Pancreas (tissue), 10 donors: ENCODE data around the gene NSUN2. TPM values are rescaled to one million over a fixed set of nuclear protein-coding genes. Genes with fewer than 3 reads are reported as not detected.

ENCODE experiments used
- ATAC-seq, 4 donors: fragments of 200-7000 bp; cut with Tn5 transposase; one replicate each; pipeline versions ENCODE4 v1.8.0 to v1.9.1; 2020; ENCODE audit warnings: mild to moderate bottlenecking in 4 of 4, moderate library complexity in 4 of 4
- DNase-seq, 6 donors: peaks; one replicate each; pipeline ENCODE4 v3.0.0-alpha.2; 2020
- FAIRE-seq: peaks from 2 replicates; lab custom pipeline; 2012; peaks lifted over from hg19 to GRCh38; lab: Jason Lieb, UNC
- H3K27ac ChIP-seq, 4 donors: fragments of 200-600 bp; sonication (generic); 1 replicate in 3 of 4; 2 replicates in 1 of 4; pipeline versions ENCODE4 v1.5.0 to v1.8.0; 2020
- H3K27me3 ChIP-seq, 4 donors: fragments of 200-600 bp; one replicate each; pipeline ENCODE4 v1.8.0; 2021
- H3K36me3 ChIP-seq, 3 donors: fragments of 200-600 bp; sonication (generic) in 1 of 3; one replicate each; pipeline versions ENCODE4 v1.5.0 to v1.8.0; 2020 to 2021
- H3K4me1 ChIP-seq, 3 donors: fragments of 200-600 bp; one replicate each; pipeline ENCODE4 v1.8.0; 2021
- H3K4me3 ChIP-seq, 4 donors: fragments of 200-600 bp; sonication (generic) in 2 of 4; one replicate each; pipeline versions ENCODE4 v1.5.0 to v1.8.0; 2020 to 2021
- H3K9me3 ChIP-seq, 4 donors: fragments of 200-600 bp; one replicate each; pipeline ENCODE4 v1.8.0; 2021
- WGBS, 2 donors: extraction: QIAGEN DNeasy Blood & Tissue Kit; methylation state at CpG; one replicate each; pipeline ENCODE4 v1.1.7; 2013; 5-methylcytosine and 5-hydroxymethylcytosine counted together
- intact Hi-C, 3 donors: fragments of 100-400 bp; cut with DNase I; formaldehyde crosslinking; loops; one replicate each; pipeline versions ENCODE4 v1.11.1 to v1.14.2; 2022
- polyA plus RNA-seq, 2 donors: library from polyadenylated mRNA; stranded (reverse); fragments of 200-250 nt; gene quantifications; one replicate each; pipeline ENCODE4 v1.2.3, GENCODE V29; 2013
- total RNA-seq, 6 donors: library from RNA; stranded (reverse); fragmentation: NEBNext Ultra II Directional in 4 of 6; extraction: Animal tissue kit (Norgen Biotek cat#: 25700) in 4 of 6; gene quantifications; one replicate each; pipeline versions ENCODE4 v1.2.1 to v1.2.4, GENCODE V29; 2021 to 2023
- TF ChIP-seq, protein P1 (sequence below), 4 donors: fragments of 200-600 bp; sonication (generic) in 3 of 4; IDR thresholded peaks; one replicate each; pipeline versions ENCODE4 v1.5.0 to v1.8.0; 2021; ENCODE audit warnings: antibody characterized with exemption in 4 of 4
- donor health status: healthy with polysubstance abuse.
- donor health status: DM: no; HTN: no; CAD: no; lungs with moderate emphysema.
- donor health status: DM: no; HTN: no; CAD: no.
- donor health status: control.
- donor health status: control.
- donor health status: Bipolar disorder and iron deficiency.
- donor health status: DM: yes; HTN: yes; CAD: no.
- donor health status: DM: no; HTN: no; CAD: no.
- donor health status: DM: no; HTN: no; CAD: no.
- donor health status: DM: yes; HTN: yes; CAD: no.

Gene NSUN2
- total and polyA plus RNA-seq, 8 donors, result 15.6 to 56.4 (median 20.0) TPM

DNA sequence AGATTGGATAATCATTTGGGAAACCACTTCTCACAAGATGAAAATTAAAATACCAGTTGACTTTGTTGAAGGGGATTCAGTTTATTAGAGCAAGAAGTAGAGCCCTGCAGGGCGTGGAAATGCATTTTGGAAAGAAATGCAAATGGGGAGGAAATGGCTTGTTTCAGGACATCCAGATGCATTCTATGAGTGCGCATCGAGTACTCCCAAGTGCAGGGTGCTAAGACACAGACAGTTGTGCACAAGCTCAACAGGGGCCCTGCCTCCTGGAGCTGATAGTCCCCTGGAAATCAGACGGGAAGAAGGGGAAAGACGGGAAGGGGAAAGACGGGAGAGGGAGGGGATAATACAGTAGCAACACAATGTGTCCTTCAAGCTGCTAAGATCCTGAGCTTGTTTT, 64.0 kb downstream of the NSUN2 start:
- H3K4me3 ChIP-seq, result no peak overlapping the region
- H3K27me3 ChIP-seq, result no peaks in the 10 kb centered on the region
- ATAC-seq (no peak), FAIRE-seq (no peak), DNase-seq (peak in 1 of 6 donors; percentile 0)
- TF ChIP-seq, protein P1, sequence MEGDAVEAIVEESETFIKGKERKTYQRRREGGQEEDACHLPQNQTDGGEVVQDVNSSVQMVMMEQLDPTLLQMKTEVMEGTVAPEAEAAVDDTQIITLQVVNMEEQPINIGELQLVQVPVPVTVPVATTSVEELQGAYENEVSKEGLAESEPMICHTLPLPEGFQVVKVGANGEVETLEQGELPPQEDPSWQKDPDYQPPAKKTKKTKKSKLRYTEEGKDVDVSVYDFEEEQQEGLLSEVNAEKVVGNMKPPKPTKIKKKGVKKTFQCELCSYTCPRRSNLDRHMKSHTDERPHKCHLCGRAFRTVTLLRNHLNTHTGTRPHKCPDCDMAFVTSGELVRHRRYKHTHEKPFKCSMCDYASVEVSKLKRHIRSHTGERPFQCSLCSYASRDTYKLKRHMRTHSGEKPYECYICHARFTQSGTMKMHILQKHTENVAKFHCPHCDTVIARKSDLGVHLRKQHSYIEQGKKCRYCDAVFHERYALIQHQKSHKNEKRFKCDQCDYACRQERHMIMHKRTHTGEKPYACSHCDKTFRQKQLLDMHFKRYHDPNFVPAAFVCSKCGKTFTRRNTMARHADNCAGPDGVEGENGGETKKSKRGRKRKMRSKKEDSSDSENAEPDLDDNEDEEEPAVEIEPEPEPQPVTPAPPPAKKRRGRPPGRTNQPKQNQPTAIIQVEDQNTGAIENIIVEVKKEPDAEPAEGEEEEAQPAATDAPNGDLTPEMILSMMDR (IDR thresholded peaks at IDR 0.05), result no peak
- intact Hi-C loops, result no loop called here
- H3K4me1 ChIP-seq, result no peaks in the 10 kb centered on the region
- no peaks in the 10 kb centered on the region for H3K36me3 ChIP-seq
- H3K27ac ChIP-seq, result no peak overlapping the region
- H3K9me3 ChIP-seq, result no peaks in the 10 kb centered on the region
- WGBS, 2 donors, result 56 to 67% methylated on average over 6 of the region's 6 CpGs

DNA sequence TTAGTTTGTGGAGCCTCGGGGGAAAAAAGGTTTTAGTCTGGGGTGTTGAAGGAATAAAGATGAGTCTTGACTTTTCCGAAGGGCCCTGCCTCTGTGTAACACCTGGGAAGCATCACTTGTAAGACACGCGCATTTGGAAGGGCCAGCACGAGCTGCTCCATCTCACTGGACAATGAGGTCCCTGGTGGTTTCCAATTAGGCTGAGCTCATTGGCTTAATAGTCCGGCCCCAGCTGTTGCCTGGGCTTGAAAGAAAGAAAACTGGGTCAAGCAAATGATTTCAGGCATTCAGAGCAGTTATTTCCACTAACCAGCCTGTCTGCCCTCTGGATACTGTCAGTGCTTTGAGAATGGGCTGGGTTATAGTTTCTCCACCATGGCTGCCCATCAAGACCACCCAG, 64.5 kb downstream of the NSUN2 start:
- intact Hi-C loops, result no loop called here
- no peak overlapping the region for H3K4me3 ChIP-seq
- 66 to 69% methylated on average over 6 of the region's 6 CpGs for WGBS, 2 donors
- no peaks in the 10 kb centered on the region for H3K27me3 ChIP-seq
- TF ChIP-seq, protein P1 (IDR thresholded peaks at IDR 0.05), result no peak
- DNase-seq (peak in 1 of 6 donors; percentile 4), ATAC-seq (peak in 1 of 4 donors; percentile 21), FAIRE-seq (no peak)
- H3K36me3 ChIP-seq, result no peaks in the 10 kb centered on the region
- H3K4me1 ChIP-seq, result no peaks in the 10 kb centered on the region
- no peaks in the 10 kb centered on the region for H3K9me3 ChIP-seq
- H3K27ac ChIP-seq, result no peak overlapping the region

DNA sequence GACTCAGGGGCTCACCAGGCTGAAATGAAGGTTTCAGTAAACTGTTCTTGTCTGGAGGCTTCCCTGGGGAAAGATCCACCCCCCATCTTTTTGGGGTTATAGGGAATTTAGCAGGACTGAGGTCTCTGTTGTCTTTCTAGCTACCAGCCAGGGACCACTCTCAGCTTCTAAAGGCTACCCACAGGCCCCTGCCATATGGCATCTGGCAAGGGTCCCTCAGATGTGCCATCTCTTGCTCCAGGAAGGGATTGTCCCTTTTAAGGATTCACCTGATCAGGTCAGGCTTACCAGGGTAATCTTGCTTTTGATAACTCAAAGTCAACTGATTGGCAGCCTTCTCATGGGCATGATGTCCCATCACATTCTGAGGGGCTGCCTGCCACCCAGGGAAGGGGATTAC, 65.0 kb downstream of the NSUN2 start:
- DNase-seq, result no peak
- Histone ChIP-seq H3K36me3 (no peaks in the 10 kb centered on the region), H3K4me1 (no peaks in the 10 kb centered on the region), H3K4me3 (no peak overlapping the region), H3K9me3 (no peaks in the 10 kb centered on the region), H3K27me3 (no peaks in the 10 kb centered on the region), H3K27ac (no peak overlapping the region)
- no peak for ATAC-seq
- intact Hi-C loops, result no loop called here
- TF ChIP-seq, protein P1 (IDR thresholded peaks at IDR 0.05), result no peak
- no peak for FAIRE-seq

DNA sequence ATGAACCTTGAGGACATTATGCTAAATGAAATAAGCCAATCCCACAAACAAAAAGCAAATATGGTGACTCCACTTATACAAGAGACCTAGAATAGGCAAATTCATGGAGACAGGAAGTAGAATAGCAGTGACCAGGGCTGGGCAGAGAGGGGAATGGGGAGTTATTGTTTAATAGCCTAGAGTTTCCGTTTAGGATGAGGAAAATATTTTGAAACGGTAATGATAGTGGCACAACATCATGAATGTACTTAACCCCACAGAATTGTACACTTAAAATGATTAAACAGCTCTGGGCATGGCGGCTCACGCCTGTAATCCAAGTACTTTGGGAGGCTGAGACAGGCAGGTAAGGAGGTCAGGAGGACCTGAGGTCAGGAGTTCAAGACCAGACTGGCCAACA, 65.8 kb downstream of the NSUN2 start:
- ATAC-seq (no peak), FAIRE-seq (no peak)

DNA sequence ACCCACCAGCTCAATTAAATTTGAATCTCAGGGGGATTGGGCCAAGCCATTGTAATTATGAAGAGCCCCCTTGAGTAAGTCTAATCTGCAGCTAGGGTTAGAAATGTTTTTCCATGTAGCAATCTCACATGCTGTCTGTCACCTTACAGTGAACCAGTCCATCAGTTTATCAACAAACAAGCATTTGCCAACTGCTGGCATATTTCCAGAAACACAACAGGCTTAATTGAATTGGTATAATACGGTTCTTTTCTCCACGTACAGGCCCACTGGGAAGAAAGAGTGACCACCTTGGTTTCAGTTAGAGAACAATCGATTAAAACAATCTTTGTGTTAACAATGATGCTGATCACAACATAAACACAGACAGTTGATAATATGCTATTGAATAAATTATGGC, 67.4 kb downstream of the NSUN2 start:
- H3K4me3 ChIP-seq, result no peak overlapping the region
- H3K27ac ChIP-seq, result no peak overlapping the region
- no peaks in the 10 kb centered on the region for H3K27me3 ChIP-seq
- 72 to 73% methylated on average over 3 of the region's 3 CpGs for WGBS, 2 donors
- H3K36me3 ChIP-seq, result no peaks in the 10 kb centered on the region
- no peaks in the 10 kb centered on the region for H3K4me1 ChIP-seq
- ATAC-seq, result no peak
- DNase-seq, result peak in 1 of 6 donors; percentile 2
- TF ChIP-seq, protein P1 (IDR thresholded peaks at IDR 0.05), result no peak
- FAIRE-seq, result no peak
- no peaks in the 10 kb centered on the region for H3K9me3 ChIP-seq
- intact Hi-C loops, result no loop called here

More for the DNA sequence above, 65.8 kb downstream of the NSUN2 start:
- no peak for DNase-seq
- Histone ChIP-seq H3K27me3 (no peaks in the 10 kb centered on the region), H3K4me1 (no peaks in the 10 kb centered on the region), H3K36me3 (no peaks in the 10 kb centered on the region), H3K27ac (no peak overlapping the region), H3K9me3 (no peaks in the 10 kb centered on the region), H3K4me3 (no peak overlapping the region)
- WGBS, 2 donors, result 62 to 70% methylated on average over 4 of the region's 4 CpGs
- TF ChIP-seq, protein P1 (IDR thresholded peaks at IDR 0.05), result no peak
- intact Hi-C loops, result no loop called here
